Activated T-helper 1 cell treated with anti-CD3 and anti-CD28 coated beads, Interleukin-12 subunit alpha, Interleukin-12 subunit beta, Interleukin-2, Interleukin-4 antibody, amounts not matched to agents 30 ng/mL and 10 ng/mL and 1 ng/mL, durations not matched to agents 14 hours and 24 hours and 36 hours (primary cell): Measurements from ENCODE around the gene NFASC. TPM values are rescaled to one million over a fixed set of nuclear protein-coding genes. Genes with fewer than 3 reads are reported as not detected.

ENCODE experiments used
- DNase-seq: peaks from one replicate; pipeline ENCODE4 v3.0.0; 2021; ENCODE audit warnings: low spot score
- H3K27ac Mint-ChIP-seq: one replicate; pipeline ENCODE4 v1.8.0; 2021; ENCODE audit warnings: mild to moderate bottlenecking, mixed read lengths
- H3K27me3 Mint-ChIP-seq: one replicate; pipeline ENCODE4 v1.8.0; 2022; ENCODE audit warnings: mild to moderate bottlenecking, moderate library complexity, mixed read lengths; ENCODE audit not compliant: insufficient read depth
- H3K36me3 Mint-ChIP-seq: one replicate; pipeline ENCODE4 v1.8.0; 2021; ENCODE audit warnings: low read depth, mixed read lengths
- H3K4me1 Mint-ChIP-seq: one replicate; pipeline ENCODE4 v1.8.0; 2021; ENCODE audit warnings: low read depth, mixed read lengths
- H3K4me3 Mint-ChIP-seq: one replicate; pipeline ENCODE4 v1.8.0; 2021; ENCODE audit warnings: mild to moderate bottlenecking, moderate library complexity, mixed read lengths
- H3K9me3 Mint-ChIP-seq: one replicate; pipeline ENCODE4 v1.8.0; 2021; ENCODE audit warnings: mixed read lengths
- intact Hi-C: fragments of 100-400 bp; cut with micrococcal nuclease; formaldehyde crosslinking; loops from one replicate; pipeline ENCODE4 v1.15.1; 2024
- total RNA-seq: library from RNA; stranded (reverse); gene quantifications from 2 replicates; pipeline ENCODE4 v1.2.3, GENCODE V29; 2022

NFASC gene
- total RNA-seq, 1 donor from 2014 or later, result 0.70 TPM

DNA sequence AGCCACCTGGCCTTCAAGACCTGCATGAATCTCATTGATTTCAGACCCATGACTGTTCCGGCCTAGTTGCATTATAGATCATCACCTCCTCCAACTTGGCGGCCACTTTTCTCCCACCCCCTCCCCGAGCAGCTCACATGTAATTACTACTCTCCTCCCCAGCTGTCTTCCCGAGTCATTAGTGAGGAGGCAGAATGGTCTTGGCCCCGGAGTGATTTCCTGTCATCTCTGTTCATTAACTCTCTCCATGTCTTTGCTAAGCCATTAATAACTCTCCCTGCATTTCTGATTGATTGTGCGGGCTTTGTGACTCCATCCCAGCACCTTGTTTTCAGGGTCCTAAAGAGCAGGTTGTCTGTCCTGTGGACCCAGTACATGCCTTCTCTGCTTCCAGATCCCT, 96.8 kb downstream of the NFASC start:
- no peaks in the 10 kb centered on the region for H3K36me3 Mint-ChIP-seq
- no peak overlapping the region for H3K4me3 Mint-ChIP-seq
- no peaks in the 10 kb centered on the region for H3K9me3 Mint-ChIP-seq
- no peak overlapping the region for H3K27ac Mint-ChIP-seq
- DNase-seq, result no peak
- intact Hi-C loops, result no loop called here
- no peaks in the 10 kb centered on the region for H3K4me1 Mint-ChIP-seq
- peaks cover 27% of the 10 kb centered on the region for H3K27me3 Mint-ChIP-seq

DNA sequence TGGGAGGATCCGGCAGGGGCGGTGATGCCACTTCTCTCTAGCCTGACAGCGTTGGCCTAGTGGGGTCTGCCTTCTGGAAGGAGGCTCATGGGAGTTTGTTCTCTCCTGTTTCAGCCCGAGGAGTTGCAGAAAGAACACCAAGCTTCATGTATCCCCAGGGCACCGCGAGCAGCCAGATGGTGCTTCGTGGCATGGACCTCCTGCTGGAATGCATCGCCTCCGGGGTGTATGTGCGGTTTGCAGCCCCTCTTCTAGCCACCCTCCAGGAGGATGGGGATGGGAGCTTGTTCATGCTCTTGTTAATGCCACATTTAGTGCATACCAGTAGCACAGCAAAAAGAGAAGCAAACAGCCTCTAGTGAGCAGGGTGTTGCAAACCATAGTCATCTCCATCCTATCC, 97.5 kb downstream of the NFASC start:
- Mint-ChIP-seq H3K27me3 (peaks cover 27% of the 10 kb centered on the region), H3K27ac (no peak overlapping the region), H3K4me3 (no peak overlapping the region), H3K4me1 (no peaks in the 10 kb centered on the region), H3K36me3 (no peaks in the 10 kb centered on the region), H3K9me3 (no peaks in the 10 kb centered on the region)
- DNase-seq, result no peak
- intact Hi-C loops, result no loop called here

- H3K36me3 Mint-ChIP-seq, result no peaks in the 10 kb centered on the region
- no peaks in the 10 kb centered on the region for H3K9me3 Mint-ChIP-seq
- peaks cover 23% of the 10 kb centered on the region for H3K27me3 Mint-ChIP-seq
- no peak overlapping the region for H3K27ac Mint-ChIP-seq
- no peaks in the 10 kb centered on the region for H3K4me1 Mint-ChIP-seq
- intact Hi-C loops, result no loop called here
- no peak overlapping the region for H3K4me3 Mint-ChIP-seq
- DNase-seq, result no peak
Observed at GRCh38 chr1:204968951-204969350, 98.3 kb downstream of the NFASC start.

- Mint-ChIP-seq H3K36me3 (no peaks in the 10 kb centered on the region), H3K27me3 (peaks cover 18% of the 10 kb centered on the region), H3K27ac (no peak overlapping the region), H3K4me3 (no peak overlapping the region), H3K9me3 (no peaks in the 10 kb centered on the region), H3K4me1 (no peaks in the 10 kb centered on the region)
- no peak for DNase-seq
- intact Hi-C loops, result loop anchor here (10.0 kb wide), 1 partner anchor 364 kb away; no protein-coding TSS in a partner anchor
Observed at GRCh38 chr1:204970937-204971336, 100.3 kb downstream of the NFASC start.

DNA sequence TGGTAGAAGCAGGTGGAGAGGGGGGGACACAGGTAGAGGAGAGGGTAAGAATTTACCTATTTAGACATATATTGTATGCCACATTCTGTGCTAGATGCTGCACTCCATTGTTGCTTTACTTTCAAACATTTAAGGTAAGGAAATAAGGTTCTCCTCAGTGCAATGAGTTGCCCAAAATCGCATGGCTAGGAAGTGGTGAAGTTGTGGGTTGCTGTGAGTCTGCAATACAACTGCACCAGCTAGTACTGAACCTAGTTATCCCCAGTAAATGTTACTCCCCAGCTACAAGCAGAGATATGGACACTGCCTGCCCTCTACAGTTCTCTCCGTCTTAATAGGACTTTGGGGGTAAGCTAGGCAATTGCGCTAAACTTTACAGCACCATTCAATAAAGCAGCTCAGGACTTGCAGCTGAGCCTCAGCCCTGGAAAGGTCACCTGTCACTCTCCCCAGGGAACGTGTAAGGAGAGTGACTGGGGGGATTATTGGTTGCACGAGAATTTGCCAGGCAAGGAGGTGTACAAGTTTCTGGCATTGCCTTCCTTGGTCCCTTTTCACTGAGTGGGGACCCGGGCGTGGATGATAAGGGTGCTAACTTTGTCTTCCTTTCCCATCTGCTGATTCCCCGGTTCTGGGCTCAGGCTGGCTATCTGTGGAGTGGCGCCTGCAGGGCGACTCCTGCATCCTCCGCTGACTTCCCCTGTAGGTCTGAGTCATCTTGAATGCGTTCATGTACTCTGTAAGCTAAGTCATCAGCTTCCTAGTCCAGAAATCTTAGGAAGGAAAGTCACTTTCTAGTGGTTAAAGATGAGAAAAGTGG, 101.1 kb downstream of the NFASC start:
- Mint-ChIP-seq H3K9me3 (no peaks in the 10 kb centered on the region), H3K27me3 (peaks cover 18% of the 10 kb centered on the region), H3K4me3 (no peak overlapping the region), H3K4me1 (no peaks in the 10 kb centered on the region), H3K36me3 (no peaks in the 10 kb centered on the region), H3K27ac (no peak overlapping the region)
- intact Hi-C loops, result loop anchor here (10.0 kb wide), 1 partner anchor 363 kb away; no protein-coding TSS in a partner anchor
- DNase-seq, result no peak

DNA sequence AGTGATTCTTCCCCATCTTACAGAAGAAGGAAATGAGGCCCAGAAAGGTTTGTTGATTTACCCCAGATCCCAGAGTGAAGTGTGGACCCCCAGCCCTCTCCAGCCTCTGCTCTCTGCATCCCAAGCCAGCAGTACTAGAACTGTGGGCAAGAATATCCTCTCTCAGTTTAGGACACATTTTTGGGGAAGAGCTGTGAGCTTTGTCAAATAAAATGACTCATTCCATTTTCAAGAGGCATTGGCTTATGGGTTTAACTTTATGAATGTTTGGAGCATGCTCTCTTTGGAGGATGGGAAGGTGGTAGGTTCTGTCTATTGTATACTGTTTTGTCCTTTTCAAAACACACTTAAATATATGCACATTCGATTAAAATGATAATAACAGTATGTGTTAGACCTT, 101.8 kb downstream of the NFASC start:
- no peaks in the 10 kb centered on the region for H3K36me3 Mint-ChIP-seq
- no peaks in the 10 kb centered on the region for H3K9me3 Mint-ChIP-seq
- H3K4me1 Mint-ChIP-seq, result no peaks in the 10 kb centered on the region
- H3K27me3 Mint-ChIP-seq, result peaks cover 16% of the 10 kb centered on the region
- no peak overlapping the region for H3K27ac Mint-ChIP-seq
- intact Hi-C loops, result loop anchor here (10.0 kb wide), 1 partner anchor 362 kb away; no protein-coding TSS in a partner anchor
- no peak overlapping the region for H3K4me3 Mint-ChIP-seq
- DNase-seq, result no peak

- Mint-ChIP-seq H3K27me3 (peaks cover 14% of the 10 kb centered on the region), H3K4me1 (no peaks in the 10 kb centered on the region), H3K36me3 (no peaks in the 10 kb centered on the region), H3K27ac (no peak overlapping the region), H3K4me3 (no peak overlapping the region), H3K9me3 (no peaks in the 10 kb centered on the region)
- intact Hi-C loops, result loop anchor here (10.0 kb wide), 1 partner anchor 361 kb away; no protein-coding TSS in a partner anchor
- no peak for DNase-seq
Observed at GRCh38 chr1:204973449-204973848, 102.8 kb downstream of the NFASC start.

DNA sequence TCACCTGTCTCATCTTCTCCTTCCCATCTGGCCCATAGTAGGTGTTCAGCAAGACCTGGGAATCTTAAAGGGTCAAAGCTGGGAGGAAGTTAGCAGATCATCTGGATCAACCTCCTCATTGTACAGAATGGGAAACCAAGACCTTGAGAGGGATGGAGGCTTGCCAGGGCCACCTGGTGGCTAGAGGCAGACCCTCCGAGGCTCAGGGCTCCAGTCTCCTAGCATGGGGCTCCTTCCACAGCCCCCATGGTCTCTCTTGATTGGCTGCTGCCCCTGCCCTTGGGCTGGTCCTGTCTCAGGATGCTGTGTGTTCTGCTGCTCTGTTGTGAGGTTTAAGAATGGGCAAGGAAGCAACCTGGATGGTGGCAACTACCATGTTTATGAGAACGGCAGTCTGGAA, 103.7 kb downstream of the NFASC start:
- intact Hi-C loops, result loop anchor here (10.0 kb wide), 1 partner anchor 360 kb away; no protein-coding TSS in a partner anchor
- no peaks in the 10 kb centered on the region for H3K36me3 Mint-ChIP-seq
- no peaks in the 10 kb centered on the region for H3K9me3 Mint-ChIP-seq
- H3K4me1 Mint-ChIP-seq, result no peaks in the 10 kb centered on the region
- DNase-seq, result no peak
- peaks cover 14% of the 10 kb centered on the region for H3K27me3 Mint-ChIP-seq
- H3K4me3 Mint-ChIP-seq, result no peak overlapping the region
- H3K27ac Mint-ChIP-seq, result no peak overlapping the region

DNA sequence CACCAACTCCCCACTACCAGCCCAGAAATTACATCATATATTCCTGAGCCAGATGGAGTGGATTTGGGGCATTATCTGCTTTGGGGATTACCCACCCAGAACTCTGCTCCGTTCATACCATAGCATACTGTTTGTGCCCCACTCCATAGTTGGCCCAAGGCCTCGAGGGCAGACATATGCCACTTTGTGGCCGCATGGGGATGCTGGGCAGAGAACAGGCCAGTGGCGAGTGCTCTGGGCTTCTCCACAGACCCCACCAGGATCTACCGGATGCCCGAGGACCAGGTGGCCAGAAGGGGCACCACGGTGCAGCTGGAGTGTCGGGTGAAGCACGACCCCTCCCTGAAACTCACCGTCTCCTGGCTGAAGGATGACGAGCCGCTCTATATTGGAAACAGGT, 104.4 kb downstream of the NFASC start:
- intact Hi-C loops, result loop anchor here (1.0 to 10.0 kb wide), 3 partner anchors 86 to 360 kb away; no protein-coding TSS in a partner anchor
- Mint-ChIP-seq H3K4me3 (no peak overlapping the region), H3K36me3 (no peaks in the 10 kb centered on the region)

DNA sequence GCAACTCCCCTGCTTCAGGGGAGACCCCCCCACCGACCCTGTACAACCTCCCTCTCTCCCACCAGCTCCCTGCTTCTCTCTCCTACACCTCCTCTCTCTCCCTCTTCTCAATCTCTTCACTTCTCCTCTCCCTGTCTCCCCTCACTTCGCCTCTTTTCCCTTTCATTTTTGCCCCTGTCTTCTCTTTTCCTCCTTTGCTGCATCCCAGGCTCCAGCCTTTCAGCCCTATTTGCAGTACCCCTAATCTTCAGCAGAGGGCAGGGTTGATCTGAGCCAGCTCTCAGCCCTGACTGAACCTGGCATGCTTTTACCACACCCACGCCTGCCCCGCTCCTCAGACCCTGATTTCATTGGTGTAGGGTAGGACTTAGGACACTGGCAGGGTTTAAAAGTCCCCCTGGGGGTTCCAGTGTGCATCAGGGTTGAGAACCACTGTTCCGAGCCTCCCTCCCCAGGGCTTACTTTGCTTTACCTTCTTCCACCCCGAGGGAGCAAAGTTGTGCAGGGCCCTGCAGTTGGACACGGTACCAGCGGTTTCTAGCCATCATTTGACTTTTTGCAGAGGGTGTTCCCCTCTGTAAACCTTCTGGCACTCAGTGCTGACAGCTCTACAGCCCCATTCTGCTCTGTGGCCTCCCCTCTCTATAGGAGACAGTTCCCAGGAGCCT, 105.0 kb downstream of the NFASC start:
- H3K27me3 Mint-ChIP-seq, result peaks cover 14% of the 10 kb centered on the region
- DNase-seq, result peak; percentile 9
- H3K36me3 Mint-ChIP-seq, result no peaks in the 10 kb centered on the region
- no peaks in the 10 kb centered on the region for H3K4me1 Mint-ChIP-seq
- H3K9me3 Mint-ChIP-seq, result no peaks in the 10 kb centered on the region
- intact Hi-C loops, result loop anchor here (1.0 to 10.0 kb wide), 3 partner anchors 86 to 359 kb away; no protein-coding TSS in a partner anchor
- H3K27ac Mint-ChIP-seq, result no peak overlapping the region
- no peak overlapping the region for H3K4me3 Mint-ChIP-seq

More for the DNA sequence above, 104.4 kb downstream of the NFASC start:
- Mint-ChIP-seq H3K27ac (no peak overlapping the region), H3K27me3 (peaks cover 14% of the 10 kb centered on the region), H3K4me1 (no peaks in the 10 kb centered on the region), H3K9me3 (no peaks in the 10 kb centered on the region)
- DNase-seq, result no peak

DNA sequence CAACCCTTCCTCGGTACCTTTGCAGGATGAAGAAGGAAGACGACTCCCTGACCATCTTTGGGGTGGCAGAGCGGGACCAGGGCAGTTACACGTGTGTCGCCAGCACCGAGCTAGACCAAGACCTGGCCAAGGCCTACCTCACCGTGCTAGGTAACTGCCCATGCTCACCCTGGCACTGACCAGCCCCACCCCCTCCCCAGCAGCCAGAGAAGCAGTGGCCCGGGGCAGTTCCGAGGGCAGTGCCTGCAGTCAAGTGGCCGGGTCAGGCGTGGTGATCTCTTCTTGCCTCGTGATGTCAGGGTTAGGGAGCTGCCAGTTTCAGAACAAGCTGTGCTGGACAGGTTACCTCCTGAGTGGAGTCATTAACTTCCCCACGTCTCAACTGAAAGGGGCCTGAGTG, 106.0 kb downstream of the NFASC start:
- Mint-ChIP-seq H3K9me3 (no peaks in the 10 kb centered on the region), H3K36me3 (no peaks in the 10 kb centered on the region), H3K4me3 (no peak overlapping the region), H3K27ac (no peak overlapping the region), H3K27me3 (peaks cover 9% of the 10 kb centered on the region), H3K4me1 (no peaks in the 10 kb centered on the region)
- intact Hi-C loops, result loop anchor here (10.0 kb wide), 1 partner anchor 358 kb away; no protein-coding TSS in a partner anchor
- no peak for DNase-seq

DNA sequence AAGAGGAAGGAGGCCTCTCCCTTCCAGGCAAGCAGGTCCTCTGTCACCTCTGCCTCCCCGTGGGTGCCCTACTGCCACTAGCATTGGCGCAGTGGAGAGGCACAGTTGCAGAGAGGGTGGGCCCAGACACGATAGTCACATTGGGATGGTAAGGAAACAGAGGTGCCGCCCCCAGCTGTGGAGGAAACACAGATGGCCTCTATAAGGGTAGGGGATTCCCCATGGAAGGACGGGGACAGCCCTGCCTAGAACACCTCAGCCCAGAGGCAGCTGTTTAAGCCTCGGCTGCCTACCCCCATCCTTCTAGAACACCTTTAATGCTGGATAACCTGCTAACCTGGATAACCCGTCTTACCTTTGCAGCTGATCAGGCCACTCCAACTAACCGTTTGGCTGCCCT, 106.7 kb downstream of the NFASC start:
- no peaks in the 10 kb centered on the region for H3K9me3 Mint-ChIP-seq
- no peaks in the 10 kb centered on the region for H3K36me3 Mint-ChIP-seq
- H3K4me1 Mint-ChIP-seq, result no peaks in the 10 kb centered on the region
- H3K4me3 Mint-ChIP-seq, result no peak overlapping the region
- intact Hi-C loops, result loop anchor here (10.0 kb wide), 1 partner anchor 357 kb away; no protein-coding TSS in a partner anchor
- no peak overlapping the region for H3K27ac Mint-ChIP-seq
- peaks cover 7% of the 10 kb centered on the region for H3K27me3 Mint-ChIP-seq
- DNase-seq, result no peak

DNA sequence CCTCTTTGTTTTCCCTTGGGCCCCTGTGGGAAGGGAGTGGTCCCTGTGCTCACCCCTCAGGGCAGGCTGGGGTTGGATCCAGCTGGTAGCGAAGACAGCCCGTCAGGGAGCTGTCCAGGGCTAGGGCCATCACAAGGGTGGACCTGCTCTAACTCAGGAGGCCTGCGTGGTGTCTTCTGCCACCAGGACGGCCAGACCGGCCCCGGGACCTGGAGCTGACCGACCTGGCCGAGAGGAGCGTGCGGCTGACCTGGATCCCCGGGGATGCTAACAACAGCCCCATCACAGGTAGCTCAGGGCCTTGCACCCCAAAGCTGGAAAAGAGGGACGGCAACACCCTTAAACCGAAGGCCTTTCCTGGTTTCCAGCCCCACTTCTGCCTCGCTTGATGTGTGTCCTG, 108.1 kb downstream of the NFASC start:
- H3K4me1 Mint-ChIP-seq, result peaks cover 8% of the 10 kb centered on the region
- no peaks in the 10 kb centered on the region for H3K9me3 Mint-ChIP-seq
- no peaks in the 10 kb centered on the region for H3K36me3 Mint-ChIP-seq
- peaks cover 11% of the 10 kb centered on the region for H3K27me3 Mint-ChIP-seq
- H3K4me3 Mint-ChIP-seq, result no peak overlapping the region
- intact Hi-C loops, result loop anchor here (10.0 kb wide), 1 partner anchor 356 kb away; no protein-coding TSS in a partner anchor
- H3K27ac Mint-ChIP-seq, result no peak overlapping the region
- no peak for DNase-seq
